ENCODE data around the gene MORF4L1.

Gene MORF4L1

DNA sequence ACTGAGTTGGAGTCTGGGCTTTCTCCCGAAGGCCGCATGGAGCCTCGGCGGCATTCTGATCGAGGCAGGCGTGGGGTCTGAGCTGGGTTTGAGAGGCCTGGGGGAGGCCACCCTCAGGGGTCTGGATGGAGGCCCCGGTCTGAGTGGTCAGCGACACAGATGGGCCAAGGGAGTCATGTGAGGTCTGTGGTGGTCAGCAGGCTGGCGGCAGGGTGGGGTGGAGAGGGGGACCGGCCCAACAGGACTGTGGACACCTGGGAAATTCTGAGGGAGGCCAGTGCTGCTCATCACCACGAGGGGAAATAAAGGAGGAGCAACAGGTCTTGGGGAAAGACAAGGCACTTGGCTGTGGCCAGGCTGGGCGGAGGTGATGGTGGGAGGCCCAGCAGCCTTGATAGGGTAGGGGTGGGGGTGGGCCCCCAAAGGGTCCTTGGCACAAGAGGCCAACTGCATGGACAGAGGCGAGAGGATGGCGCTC, 56.0 kb downstream of the MORF4L1 start:
- Histone ChIP-seq H3F3A (ENCODE audit: insufficient read depth, low read length) (no peaks in the 10 kb centered on the region), H3K36me3 (ENCODE audit: insufficient read depth, low read length) (peaks cover 45% of the 10 kb centered on the region; the same call in 1 of the 2 replicates), H3K9me2 (ENCODE audit: low read depth, low read length) (no peaks in the 10 kb centered on the region)

DNA sequence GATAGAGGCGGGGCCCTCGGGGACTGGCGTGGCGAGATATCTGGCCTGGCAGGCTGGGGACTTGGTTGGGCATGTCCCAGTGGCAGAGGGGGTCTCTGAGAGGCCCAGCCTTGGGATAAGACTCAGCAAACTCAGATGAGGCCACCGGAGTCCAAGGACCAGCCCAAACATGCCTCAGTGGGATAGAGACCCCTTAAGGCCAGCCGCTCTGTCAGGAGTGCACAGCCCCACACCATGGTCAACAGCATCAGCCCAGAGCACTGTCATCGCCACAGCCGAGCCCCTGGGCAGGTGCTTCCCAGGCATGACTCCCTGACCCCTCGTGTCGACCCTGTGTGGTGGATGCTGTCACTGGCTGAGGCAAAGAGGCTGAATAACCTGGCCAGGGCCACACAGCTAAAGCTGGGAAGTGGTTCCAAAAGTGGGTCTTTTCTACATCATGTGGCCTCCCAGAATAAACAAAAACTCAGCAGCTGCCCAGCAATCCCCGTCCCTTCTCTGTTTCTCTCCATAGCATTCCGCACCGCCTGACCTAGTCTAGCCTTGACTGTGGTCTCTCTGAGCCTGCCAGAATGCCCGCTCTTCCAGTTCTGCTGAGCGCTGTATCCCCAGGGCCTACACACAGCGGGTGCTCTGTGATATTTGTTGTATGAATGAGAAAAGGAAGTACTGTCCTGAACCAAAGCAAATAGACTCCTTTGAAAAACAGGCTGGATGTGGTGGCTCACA, 57.0 kb downstream of the MORF4L1 start:
- no peak overlapping the region for H3K27ac ChIP-seq (ENCODE audit: low read depth, low read length, poor library complexity, severe bottlenecking)
- TF ChIP-seq EZH2 (IDR thresholded peaks at IDR 0.05; ENCODE audit: borderline replicate concordance, low read length): no peak
- TF ChIP-seq, protein P1, sequence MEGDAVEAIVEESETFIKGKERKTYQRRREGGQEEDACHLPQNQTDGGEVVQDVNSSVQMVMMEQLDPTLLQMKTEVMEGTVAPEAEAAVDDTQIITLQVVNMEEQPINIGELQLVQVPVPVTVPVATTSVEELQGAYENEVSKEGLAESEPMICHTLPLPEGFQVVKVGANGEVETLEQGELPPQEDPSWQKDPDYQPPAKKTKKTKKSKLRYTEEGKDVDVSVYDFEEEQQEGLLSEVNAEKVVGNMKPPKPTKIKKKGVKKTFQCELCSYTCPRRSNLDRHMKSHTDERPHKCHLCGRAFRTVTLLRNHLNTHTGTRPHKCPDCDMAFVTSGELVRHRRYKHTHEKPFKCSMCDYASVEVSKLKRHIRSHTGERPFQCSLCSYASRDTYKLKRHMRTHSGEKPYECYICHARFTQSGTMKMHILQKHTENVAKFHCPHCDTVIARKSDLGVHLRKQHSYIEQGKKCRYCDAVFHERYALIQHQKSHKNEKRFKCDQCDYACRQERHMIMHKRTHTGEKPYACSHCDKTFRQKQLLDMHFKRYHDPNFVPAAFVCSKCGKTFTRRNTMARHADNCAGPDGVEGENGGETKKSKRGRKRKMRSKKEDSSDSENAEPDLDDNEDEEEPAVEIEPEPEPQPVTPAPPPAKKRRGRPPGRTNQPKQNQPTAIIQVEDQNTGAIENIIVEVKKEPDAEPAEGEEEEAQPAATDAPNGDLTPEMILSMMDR (IDR thresholded peaks at IDR 0.05; ENCODE audit: low read length): no peak
- H3F3A ChIP-seq (ENCODE audit: insufficient read depth, low read length): no peaks in the 10 kb centered on the region
- peaks cover 14% of the 10 kb centered on the region for H3K4me1 ChIP-seq (ENCODE audit: insufficient read depth, low read length, severe bottlenecking)
- no peak overlapping the region for H3K9ac ChIP-seq (ENCODE audit: low read length)
- no peak overlapping the region for H3K4me3 ChIP-seq (ENCODE audit: low read depth, low read length, poor library complexity, severe bottlenecking)
- H2AFZ ChIP-seq (ENCODE audit: low read length): no peak overlapping the region
- H3K4me2 ChIP-seq (ENCODE audit: low read length): no peak overlapping the region
- H3K79me2 ChIP-seq (ENCODE audit: insufficient read depth, low read length): no peaks in the 10 kb centered on the region
- H3K9me3 ChIP-seq (ENCODE audit: low read length): no peaks in the 10 kb centered on the region
- H3K9me2 ChIP-seq (ENCODE audit: low read depth, low read length): no peaks in the 10 kb centered on the region
- H4K20me1 ChIP-seq (ENCODE audit: insufficient read depth, low read length): no peaks in the 10 kb centered on the region
- no peaks in the 10 kb centered on the region for H3K27me3 ChIP-seq (ENCODE audit: insufficient read depth, low read length)
- peaks cover 54% of the 10 kb centered on the region for H3K36me3 ChIP-seq (ENCODE audit: insufficient read depth, low read length)

More for the DNA sequence above, 56.0 kb downstream of the MORF4L1 start:
- no peaks in the 10 kb centered on the region for H3K79me2 ChIP-seq (ENCODE audit: insufficient read depth, low read length)
- H3K4me1 ChIP-seq (ENCODE audit: insufficient read depth, low read length, severe bottlenecking): peaks cover 14% of the 10 kb centered on the region
- no peaks in the 10 kb centered on the region for H3K9me3 ChIP-seq (ENCODE audit: low read length)
- H3K4me2 ChIP-seq (ENCODE audit: low read length): no peak overlapping the region
- no peak overlapping the region for H2AFZ ChIP-seq (ENCODE audit: low read length)
- H3K27me3 ChIP-seq (ENCODE audit: insufficient read depth, low read length): no peaks in the 10 kb centered on the region
- no peak overlapping the region for H3K9ac ChIP-seq (ENCODE audit: low read length)
- no peaks in the 10 kb centered on the region for H4K20me1 ChIP-seq (ENCODE audit: insufficient read depth, low read length)
- no peak overlapping the region for H3K27ac ChIP-seq (ENCODE audit: low read depth, low read length, poor library complexity, severe bottlenecking)
- TF ChIP-seq EZH2 (IDR thresholded peaks at IDR 0.05; ENCODE audit: borderline replicate concordance, low read length): no peak
- TF ChIP-seq, protein P1 (IDR thresholded peaks at IDR 0.05; ENCODE audit: low read length): no peak
- H3K4me3 ChIP-seq (ENCODE audit: low read depth, low read length, poor library complexity, severe bottlenecking): no peak overlapping the region

DNA sequence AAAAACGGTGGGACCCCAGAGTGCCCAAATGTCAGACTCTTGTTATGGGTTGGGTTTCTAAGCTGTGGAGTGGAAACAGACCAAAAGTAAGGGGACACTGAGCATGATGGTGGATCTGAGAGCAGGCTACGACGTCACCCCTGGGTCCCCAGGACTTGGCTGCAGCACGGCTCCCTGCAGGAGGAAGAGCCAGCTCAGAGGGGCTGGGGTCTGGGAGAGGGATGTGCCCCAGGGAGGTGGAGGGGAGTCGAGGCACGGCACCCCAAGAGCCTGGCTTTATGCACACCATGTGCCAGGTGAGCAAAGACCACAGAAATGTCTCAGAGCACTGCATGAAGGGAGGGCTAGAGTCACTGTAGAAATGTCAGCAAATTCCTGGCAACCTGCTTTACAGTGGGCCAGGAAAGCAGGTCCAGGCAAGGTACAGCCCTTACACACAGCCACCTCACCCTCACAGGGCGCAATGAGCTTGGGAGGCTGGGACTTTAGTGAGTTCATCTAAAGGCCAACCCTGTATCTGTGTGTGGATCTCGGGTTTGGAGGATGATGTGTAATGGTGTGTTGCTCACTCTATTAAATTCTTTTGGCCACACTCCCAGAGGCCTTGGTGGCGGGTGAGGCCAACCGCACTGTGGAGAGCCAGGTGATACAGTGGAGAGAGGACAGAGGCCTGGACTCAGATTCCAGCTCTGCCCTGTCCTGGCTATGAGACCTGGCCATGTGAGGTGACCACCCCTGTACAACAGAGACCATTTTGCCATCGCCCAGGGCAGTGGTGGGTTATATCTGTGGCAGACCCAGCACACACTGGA, 58.1 kb downstream of the MORF4L1 start:
- Histone ChIP-seq H3K4me2 (ENCODE audit: low read length) (no peak overlapping the region), H3K27ac (ENCODE audit: low read depth, low read length, poor library complexity, severe bottlenecking) (no peak overlapping the region)

More for the DNA sequence above, 58.1 kb downstream of the MORF4L1 start:
- Histone ChIP-seq H3K4me1 (ENCODE audit: insufficient read depth, low read length, severe bottlenecking) (peaks cover 14% of the 10 kb centered on the region), H3K9ac (ENCODE audit: low read length) (no peak overlapping the region), H3K79me2 (ENCODE audit: insufficient read depth, low read length) (no peaks in the 10 kb centered on the region), H3K27me3 (ENCODE audit: insufficient read depth, low read length) (no peaks in the 10 kb centered on the region), H3K9me2 (ENCODE audit: low read depth, low read length) (no peaks in the 10 kb centered on the region), H4K20me1 (ENCODE audit: insufficient read depth, low read length) (no peaks in the 10 kb centered on the region), H2AFZ (ENCODE audit: low read length) (no peak overlapping the region), H3F3A (ENCODE audit: insufficient read depth, low read length) (no peaks in the 10 kb centered on the region), H3K9me3 (ENCODE audit: low read length) (no peaks in the 10 kb centered on the region), H3K36me3 (ENCODE audit: insufficient read depth, low read length) (peaks cover 53% of the 10 kb centered on the region), H3K4me3 (ENCODE audit: low read depth, low read length, poor library complexity, severe bottlenecking) (no peak overlapping the region)
- TF ChIP-seq EZH2 (IDR thresholded peaks at IDR 0.05; ENCODE audit: borderline replicate concordance, low read length): no peak
- TF ChIP-seq, protein P1 (IDR thresholded peaks at IDR 0.05; ENCODE audit: low read length): no peak

Data from OCI-LY1 (cell line).